Endothelial cell of umbilical vein (primary cell): Measurements from ENCODE around the gene FAM193B. TPM values are rescaled to one million over a fixed set of nuclear protein-coding genes. Genes with fewer than 3 reads are reported as not detected.

Source experiments
- BruUV-seq: library from RNA; stranded (reverse); fragments of 400-500 nt; replicated peaks from 2 replicates; lab custom pipeline; 2021; lab: Mats Ljungman, UMichigan
- CTCF ChIA-PET: fragments of 300-600, 350-600 bp; sonication (Branson Sonifier 250); formaldehyde crosslinking; loops from one replicate; lab custom pipeline; 2021; ENCODE audit warnings: antibody characterized with exemption, inconsistent platforms; lab: Charles Lee
- POLR2A ChIA-PET: fragments of 300-600, 350-600 bp; sonication (Branson Sonifier 250); formaldehyde crosslinking; loops from one replicate; lab custom pipeline; 2021; ENCODE audit warnings: antibody characterized with exemption, inconsistent platforms; lab: Charles Lee
- DNase-seq: peaks from one replicate; pipeline ENCODE4 v3.0.0-alpha.2; 2011; ENCODE audit warnings: low read depth, low spot score
- FAIRE-seq: peaks from 2 replicates; lab custom pipeline; 2011; peaks lifted over from hg19 to GRCh38; lab: Jason Lieb, UNC
- H2AFZ ChIP-seq: 2 replicates; pipeline ENCODE4 v1.6.0; 2012; ENCODE audit warnings: low read depth, low read length, control low read depth, inconsistent platforms
- H3K27ac ChIP-seq: 2 replicates; pipeline ENCODE4 v1.5.1; 2011; ENCODE audit warnings: low read depth, mild to moderate bottlenecking, control low read depth, low read length, moderate library complexity; ENCODE audit not compliant: insufficient read depth
- H3K27me3 ChIP-seq, 2 experiments: 2 replicates each; pipeline versions ENCODE4 v1.6.0 to v1.6.1; 2011; ENCODE audit warnings: low read length in 2 of 2, mixed read lengths in 1 of 2; ENCODE audit not compliant: control insufficient read depth in 2 of 2, insufficient read depth in 2 of 2
- H3K36me3 ChIP-seq, 2 experiments: 2 replicates in 1 of 2; 3 replicates in 1 of 2; pipeline ENCODE4 v1.5.1; 2011; ENCODE audit warnings: low read length in 2 of 2, mild to moderate bottlenecking in 1 of 2, moderate library complexity in 1 of 2; ENCODE audit not compliant: control insufficient read depth in 2 of 2, insufficient read depth in 2 of 2; ENCODE audit errors: extremely low read depth in 1 of 2
- H3K4me1 ChIP-seq: 3 replicates; pipeline ENCODE4 v1.5.1; 2011; ENCODE audit warnings: mild to moderate bottlenecking, low read length; ENCODE audit not compliant: control insufficient read depth, insufficient read depth; ENCODE audit errors: extremely low read depth
- H3K4me2 ChIP-seq: 2 replicates; pipeline ENCODE4 v1.6.1; 2011; ENCODE audit warnings: low read length, control low read depth, mixed read lengths; ENCODE audit not compliant: insufficient read depth
- H3K4me3 ChIP-seq, 3 experiments: fragments of 200-600 bp in 1 of 3; sonication (generic), shearing (Covaris generic) in 1 of 3; replicated peaks in 1 of 3; 2 replicates each; pipeline ENCODE4 v1.5.1; 2011 to 2016; ENCODE audit warnings: control low read depth in 3 of 3, low read length in 3 of 3, mild to moderate bottlenecking in 2 of 3, inconsistent platforms in 1 of 3, low read depth in 1 of 3, moderate library complexity in 1 of 3; ENCODE audit not compliant: insufficient read depth in 1 of 3
- H3K79me2 ChIP-seq: 2 replicates; pipeline ENCODE4 v1.6.0; 2012; ENCODE audit warnings: low read length, inconsistent platforms; ENCODE audit not compliant: control insufficient read depth, insufficient read depth
- H3K9ac ChIP-seq: replicated peaks from 2 replicates; pipeline ENCODE3; 2011; ENCODE audit warnings: low read length, control low read depth; ENCODE audit not compliant: insufficient read depth; ENCODE audit errors: extremely low read depth
- H3K9me1 ChIP-seq: replicated peaks from 3 replicates; pipeline ENCODE4 v1.6.0; 2011; ENCODE audit warnings: mild to moderate bottlenecking, low read length; ENCODE audit not compliant: control insufficient read depth, insufficient read depth; ENCODE audit errors: extremely low read depth
- H3K9me3 ChIP-seq: replicated peaks from 2 replicates; pipeline ENCODE4 v1.5.1; 2012; ENCODE audit warnings: low read length, inconsistent platforms; ENCODE audit not compliant: control insufficient read depth, insufficient read depth
- H4K20me1 ChIP-seq: replicated peaks from 2 replicates; pipeline ENCODE3; 2011; ENCODE audit warnings: mild to moderate bottlenecking, low read length; ENCODE audit not compliant: control insufficient read depth, insufficient read depth; ENCODE audit errors: extremely low read depth
- CTCF ChIP-seq, 2 donors: IDR thresholded peaks; 1 replicate in 1 of 2; 2 replicates in 1 of 2; pipeline ENCODE4 v1.5.1; 2011; ENCODE audit warnings: low read length in 2 of 2, mild to moderate bottlenecking in 2 of 2, moderate library complexity in 2 of 2, control low read depth in 1 of 2, inconsistent platforms in 1 of 2, low read depth in 1 of 2; ENCODE audit not compliant: insufficient read depth in 1 of 2; ENCODE audit errors: extremely low read depth in 1 of 2
- EZH2 ChIP-seq: IDR thresholded peaks from 2 replicates; pipeline ENCODE4 v1.6.1; 2012; ENCODE audit warnings: borderline replicate concordance, low read depth, mild to moderate bottlenecking, moderate library complexity, low read length, inconsistent platforms; ENCODE audit not compliant: severe bottlenecking
- FOS ChIP-seq: IDR thresholded peaks from 2 replicates; pipeline ENCODE4 v1.6.1; 2011; ENCODE audit warnings: mild to moderate bottlenecking, low read length, moderate library complexity, borderline replicate concordance; ENCODE audit not compliant: insufficient read depth
- GATA2 ChIP-seq: IDR thresholded peaks from 2 replicates; pipeline ENCODE4 v1.7.0; 2011; ENCODE audit warnings: low read depth, mild to moderate bottlenecking, moderate library complexity, mixed read lengths, low read length; ENCODE audit not compliant: insufficient read length, insufficient read depth
- JUN ChIP-seq: IDR thresholded peaks from 2 replicates; pipeline ENCODE4 v1.6.1; 2011; ENCODE audit warnings: borderline replicate concordance, low read depth; ENCODE audit not compliant: insufficient read length, insufficient read depth
- MAX ChIP-seq: IDR thresholded peaks from 2 replicates; pipeline ENCODE4 v1.6.1; 2011; ENCODE audit not compliant: insufficient read depth, insufficient read length
- MYC ChIP-seq: IDR thresholded peaks from one replicate; pipeline ENCODE4 v1.6.1; 2011; ENCODE audit warnings: mild to moderate bottlenecking, low read depth, low read length
- POLR2A ChIP-seq: IDR thresholded peaks from 2 replicates; pipeline ENCODE4 v1.6.1; 2012; ENCODE audit warnings: low read depth, mild to moderate bottlenecking, control low read depth, low read length
- POLR2AphosphoS5 ChIP-seq: IDR thresholded peaks from 2 replicates; pipeline ENCODE4 v1.6.1; 2012; ENCODE audit warnings: low read depth, mild to moderate bottlenecking, control low read depth, low read length, moderate library complexity; ENCODE audit not compliant: insufficient read depth
- dilution Hi-C: fragments of 300-500 bp; cut with MboI; formaldehyde crosslinking; loops from one replicate; pipeline ENCODE4 v1.15.0; 2019; ENCODE audit warnings: low sequenced_read_pairs; ENCODE audit not compliant: extremely low pct_ligation_motif_present
- intact Hi-C: fragments of 100-400 bp; cut with micrococcal nuclease; formaldehyde crosslinking; loops from one replicate; pipeline ENCODE4 v1.10.0; 2022
- polyA plus RNA-seq, 4 experiments: library from polyadenylated mRNA; depleted of rRNA in 3 of 4; stranded (reverse) in 3 of 4; unstranded in 1 of 4; fragments of >200 nt; gene quantifications; 2 replicates each; pipeline versions ENCODE4 v1.2.1 to v1.2.3, GENCODE V29; 2011 to 2012; ENCODE audit warnings: missing spikeins in 1 of 4
- total RNA-seq: library from RNA; stranded (reverse); gene quantifications from 2 replicates; pipeline ENCODE4 v1.2.3, GENCODE V29; 2021

Gene FAM193B
- total and polyA plus RNA-seq, 2 donors (not counting 3 experiments of a cell fraction or from before 2014, with no cell fraction given), result 57.9 to 75.7 TPM

GRCh38 chr5:177591690-177592009, 37.3 kb upstream of the FAM193B start:
- Histone ChIP-seq H3K9me1 (no peaks in the 10 kb centered on the region), H3K27me3 (peaks cover 13 to 33% of the 10 kb centered on the region in 2 experiments), H3K4me3 (peak overlapping the region in 2 of 3 experiments; percentile 72 to 90), H3K9ac (no peak overlapping the region), H3K4me1 (peaks cover 9% of the 10 kb centered on the region), H3K4me2 (peak overlapping the region; percentile 67), H3K79me2 (peaks cover 23% of the 10 kb centered on the region), H3K36me3 (peaks cover 16 to 32% of the 10 kb centered on the region in 2 experiments), H4K20me1 (no peaks in the 10 kb centered on the region), H3K9me3 (no peaks in the 10 kb centered on the region), H3K27ac (no peak overlapping the region), H2AFZ (peak overlapping the region; percentile 76)
- no TSS peak for BruUV-seq
- FAIRE-seq, result no peak
- ChIA-PET CTCF (interaction anchor here (1.0 to 3.2 kb wide), 3 partner anchors 16 to 45 kb away, joined by 3 to 15 read pairs (median 5); no protein-coding TSS in a partner anchor), POLR2A (no interaction called here)
- DNase-seq, result no peak
- intact Hi-C loops (loop anchor here (1.0 to 10.0 kb wide), 4 partner anchors 9 to 1207 kb away; partner anchors contain the start of genes B4GALT7, FAM193B, HIGD2A and NOP16), dilution Hi-C loops (no loop called here)
- TF ChIP-seq JUN (no peak), MAX (no peak), POLR2A (no peak), EZH2 (no peak), GATA2 (no peak), CTCF (IDR thresholded peaks at IDR 0.05; ENCODE audit: extremely low read depth in 1 of 2, insufficient read depth in 1 of 2, low read depth in 1 of 2, low read length in 2 of 2) (no peak), FOS (no peak), MYC (no peak), POLR2AphosphoS5 (no peak)
